ENCODE results near the gene KCNC3.

DNA sequence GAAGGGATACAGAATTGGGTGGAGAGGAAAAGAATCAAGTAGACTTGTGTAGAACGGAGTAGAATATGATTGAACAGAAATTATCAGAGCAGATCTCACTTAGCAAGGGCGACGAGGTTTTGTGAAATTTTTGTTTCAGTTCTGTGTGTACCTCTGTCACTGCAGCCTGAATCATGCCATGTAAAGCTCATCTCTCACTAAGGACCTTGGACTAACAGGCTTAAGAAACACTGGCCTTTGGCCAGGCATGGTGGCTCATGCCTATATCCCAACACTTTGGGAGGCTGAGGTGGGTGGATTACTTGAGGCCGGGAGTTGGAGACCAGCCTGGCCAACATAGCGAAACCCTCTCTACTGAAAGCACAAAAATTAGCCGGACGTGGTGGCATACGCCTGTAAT is 63.1 kb downstream of the KCNC3 start:
- TF ChIP-seq, protein P1, sequence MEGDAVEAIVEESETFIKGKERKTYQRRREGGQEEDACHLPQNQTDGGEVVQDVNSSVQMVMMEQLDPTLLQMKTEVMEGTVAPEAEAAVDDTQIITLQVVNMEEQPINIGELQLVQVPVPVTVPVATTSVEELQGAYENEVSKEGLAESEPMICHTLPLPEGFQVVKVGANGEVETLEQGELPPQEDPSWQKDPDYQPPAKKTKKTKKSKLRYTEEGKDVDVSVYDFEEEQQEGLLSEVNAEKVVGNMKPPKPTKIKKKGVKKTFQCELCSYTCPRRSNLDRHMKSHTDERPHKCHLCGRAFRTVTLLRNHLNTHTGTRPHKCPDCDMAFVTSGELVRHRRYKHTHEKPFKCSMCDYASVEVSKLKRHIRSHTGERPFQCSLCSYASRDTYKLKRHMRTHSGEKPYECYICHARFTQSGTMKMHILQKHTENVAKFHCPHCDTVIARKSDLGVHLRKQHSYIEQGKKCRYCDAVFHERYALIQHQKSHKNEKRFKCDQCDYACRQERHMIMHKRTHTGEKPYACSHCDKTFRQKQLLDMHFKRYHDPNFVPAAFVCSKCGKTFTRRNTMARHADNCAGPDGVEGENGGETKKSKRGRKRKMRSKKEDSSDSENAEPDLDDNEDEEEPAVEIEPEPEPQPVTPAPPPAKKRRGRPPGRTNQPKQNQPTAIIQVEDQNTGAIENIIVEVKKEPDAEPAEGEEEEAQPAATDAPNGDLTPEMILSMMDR (conservative IDR thresholded peaks at IDR 0.05), result no peak
- TF ChIP-seq ZFX (IDR thresholded peaks at IDR 0.05), result no peak
